Measurements from ENCODE around the gene PKLR. TPM values are rescaled to one million over a fixed set of nuclear protein-coding genes. Genes with fewer than 3 reads are reported as not detected.

Gene PKLR
- total and polyA plus RNA-seq, 2 of the 8 experiments (the other 6 are each of a cell fraction or from before 2014, with no cell fraction given), result 2.3 to 7.5 TPM

DNA sequence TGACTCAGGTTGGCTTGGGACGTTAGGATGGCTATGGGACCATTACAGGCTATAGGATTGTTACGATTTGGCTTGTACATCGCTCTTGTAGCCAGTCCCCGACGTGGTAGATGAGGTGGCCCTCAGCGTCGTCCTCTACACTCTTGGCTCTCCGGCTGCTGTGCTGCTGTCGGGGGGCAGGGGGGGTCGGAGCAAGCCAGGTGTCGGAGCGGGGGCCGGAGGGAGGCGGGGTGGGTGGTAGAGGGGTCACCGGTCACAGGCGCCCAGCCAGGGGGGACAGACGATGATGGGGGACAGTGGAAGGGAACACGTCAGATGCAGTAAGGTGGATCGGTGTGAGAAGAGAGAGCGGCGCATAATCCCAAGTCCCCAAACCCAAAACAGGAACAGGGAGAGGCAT is 32.6 kb downstream of the PKLR start (continued):
- TF ChIP-seq SAP30 (IDR thresholded peaks at IDR 0.05; ENCODE audit: insufficient read depth, insufficient replicate concordance, low read length), result no peak

Data from H1 (cell line).